ENCODE results near the gene SAMD11. TPM values are rescaled to one million over a fixed set of nuclear protein-coding genes. Genes with fewer than 3 reads are reported as not detected.

The SAMD11 gene
- total RNA-seq, 4 donors from 2014 or later: 2.2 to 26.9 (median 3.0) TPM; not detected in 1

- H3K36me3 ChIP-seq: peaks cover 0 to 21% (median 5%) of the 10 kb centered on the region in 4 donors
- 92% methylated on average over 7 of the region's 15 CpGs; no CpG with 5 or more reads in 1 of the 2 donors for WGBS, 2 donors (ENCODE audit: low coverage in 1 of 2)
- H3K9me3 ChIP-seq: no peaks in the 10 kb centered on the region
- in situ Hi-C loops (cut with MboI; ENCODE audit: low pct_ligation_motif_present in 1 of 4, low pct_unique_long_range_greater_than_20kb in 1 of 4, low sequenced_read_pairs in 3 of 4) (no loop called here), intact Hi-C loops (cut with DNase I; ENCODE audit: low total_unique reads) (no loop called here)
- peaks cover 9% of the 10 kb centered on the region for H3K27me3 ChIP-seq
- no peak overlapping the region for H3K27ac ChIP-seq
- no peak overlapping the region for H3K4me3 ChIP-seq
- DNase-seq: no peak
- TF ChIP-seq POLR2AphosphoS5 (IDR thresholded peaks at IDR 0.05) (no peak), POLR2A (IDR thresholded peaks at IDR 0.05) (no peak), EP300 (IDR thresholded peaks at IDR 0.05; ENCODE audit: low read depth) (no peak)
- TF ChIP-seq, protein P1, sequence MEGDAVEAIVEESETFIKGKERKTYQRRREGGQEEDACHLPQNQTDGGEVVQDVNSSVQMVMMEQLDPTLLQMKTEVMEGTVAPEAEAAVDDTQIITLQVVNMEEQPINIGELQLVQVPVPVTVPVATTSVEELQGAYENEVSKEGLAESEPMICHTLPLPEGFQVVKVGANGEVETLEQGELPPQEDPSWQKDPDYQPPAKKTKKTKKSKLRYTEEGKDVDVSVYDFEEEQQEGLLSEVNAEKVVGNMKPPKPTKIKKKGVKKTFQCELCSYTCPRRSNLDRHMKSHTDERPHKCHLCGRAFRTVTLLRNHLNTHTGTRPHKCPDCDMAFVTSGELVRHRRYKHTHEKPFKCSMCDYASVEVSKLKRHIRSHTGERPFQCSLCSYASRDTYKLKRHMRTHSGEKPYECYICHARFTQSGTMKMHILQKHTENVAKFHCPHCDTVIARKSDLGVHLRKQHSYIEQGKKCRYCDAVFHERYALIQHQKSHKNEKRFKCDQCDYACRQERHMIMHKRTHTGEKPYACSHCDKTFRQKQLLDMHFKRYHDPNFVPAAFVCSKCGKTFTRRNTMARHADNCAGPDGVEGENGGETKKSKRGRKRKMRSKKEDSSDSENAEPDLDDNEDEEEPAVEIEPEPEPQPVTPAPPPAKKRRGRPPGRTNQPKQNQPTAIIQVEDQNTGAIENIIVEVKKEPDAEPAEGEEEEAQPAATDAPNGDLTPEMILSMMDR (IDR thresholded peaks at IDR 0.05): no peak
- peaks cover 0 to 7% (median 3%) of the 10 kb centered on the region in 4 donors for H3K4me1 ChIP-seq
Measured at GRCh38 chr1:947958-948357, 24.2 kb downstream of the SAMD11 start.

DNA sequence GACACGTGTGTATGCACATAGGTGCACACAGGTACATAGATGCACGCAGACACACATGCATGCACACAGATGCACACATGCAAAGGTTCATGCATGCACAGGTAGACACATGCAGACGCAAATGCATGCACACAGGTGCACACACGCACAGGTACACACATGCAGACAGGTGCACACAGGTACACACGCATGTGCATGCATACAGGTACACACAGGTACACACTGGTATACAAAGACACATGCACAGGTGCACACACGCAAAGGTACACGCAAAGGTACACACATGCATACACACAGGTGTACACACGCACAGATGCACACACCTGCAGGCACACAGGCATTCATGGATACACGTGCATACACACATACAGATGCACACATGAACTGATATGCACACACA lies 26.5 kb downstream of the SAMD11 start:
- H3K27ac ChIP-seq: no peak overlapping the region
- peaks cover 0 to 41% (median 15%) of the 10 kb centered on the region in 4 donors for H3K36me3 ChIP-seq
- no peaks in the 10 kb centered on the region for H3K4me1 ChIP-seq
- H3K9me3 ChIP-seq: no peaks in the 10 kb centered on the region
- 93 to 100% methylated on average over 7 to 9 of the region's 9 CpGs for WGBS, 2 donors (ENCODE audit: low coverage in 1 of 2)
- H3K4me3 ChIP-seq: no peak overlapping the region
- in situ Hi-C loops (cut with MboI; ENCODE audit: low pct_ligation_motif_present in 1 of 4, low pct_unique_long_range_greater_than_20kb in 1 of 4, low sequenced_read_pairs in 3 of 4): no loop called here
- no peaks in the 10 kb centered on the region for H3K27me3 ChIP-seq
- intact Hi-C loops (cut with DNase I; ENCODE audit: low total_unique reads): no loop called here
- no peak for DNase-seq
- no peak for TF ChIP-seq POLR2AphosphoS5 (IDR thresholded peaks at IDR 0.05)
- TF ChIP-seq EP300 (IDR thresholded peaks at IDR 0.05; ENCODE audit: low read depth): no peak
- TF ChIP-seq POLR2A (IDR thresholded peaks at IDR 0.05): no peak
- TF ChIP-seq, protein P1 (IDR thresholded peaks at IDR 0.05): no peak

- 89 to 90% methylated on average over 3 to 23 of the region's 23 CpGs for WGBS, 2 donors (ENCODE audit: low coverage in 1 of 2)
Measured at GRCh38 chr1:950881-951280, 27.2 kb downstream of the SAMD11 start.

GRCh38 chr1:951364-951763 lies 27.6 kb downstream of the SAMD11 start:
- no peak overlapping the region for H3K4me3 ChIP-seq
- peaks cover 0 to 43% (median 18%) of the 10 kb centered on the region in 4 donors for H3K36me3 ChIP-seq
- intact Hi-C loops (cut with DNase I; ENCODE audit: low total_unique reads) (no loop called here), in situ Hi-C loops (cut with MboI; ENCODE audit: low pct_ligation_motif_present in 1 of 4, low pct_unique_long_range_greater_than_20kb in 1 of 4, low sequenced_read_pairs in 3 of 4) (no loop called here)
- no peaks in the 10 kb centered on the region for H3K9me3 ChIP-seq
- TF ChIP-seq POLR2AphosphoS5 (IDR thresholded peaks at IDR 0.05): no peak
- 77 to 80% methylated on average over 1 to 6 of the region's 6 CpGs for WGBS, 2 donors (ENCODE audit: low coverage in 1 of 2)
- no peaks in the 10 kb centered on the region for H3K4me1 ChIP-seq
- H3K27me3 ChIP-seq: no peaks in the 10 kb centered on the region
- no peak overlapping the region for H3K27ac ChIP-seq
- DNase-seq: no peak

More at GRCh38 chr1:950881-951280, 27.2 kb downstream of the SAMD11 start:
- Histone ChIP-seq H3K27me3 (no peaks in the 10 kb centered on the region), H3K4me3 (no peak overlapping the region), H3K36me3 (peaks cover 0 to 46% (median 16%) of the 10 kb centered on the region in 4 donors), H3K9me3 (no peaks in the 10 kb centered on the region), H3K27ac (no peak overlapping the region), H3K4me1 (no peaks in the 10 kb centered on the region)
- TF ChIP-seq EP300 (IDR thresholded peaks at IDR 0.05; ENCODE audit: low read depth) (no peak), POLR2A (IDR thresholded peaks at IDR 0.05) (no peak), POLR2AphosphoS5 (IDR thresholded peaks at IDR 0.05) (no peak)
- TF ChIP-seq, protein P1 (IDR thresholded peaks at IDR 0.05): no peak
- in situ Hi-C loops (cut with MboI; ENCODE audit: low pct_ligation_motif_present in 1 of 4, low pct_unique_long_range_greater_than_20kb in 1 of 4, low sequenced_read_pairs in 3 of 4) (no loop called here), intact Hi-C loops (cut with DNase I; ENCODE audit: low total_unique reads) (no loop called here)
- no peak for DNase-seq

DNA sequence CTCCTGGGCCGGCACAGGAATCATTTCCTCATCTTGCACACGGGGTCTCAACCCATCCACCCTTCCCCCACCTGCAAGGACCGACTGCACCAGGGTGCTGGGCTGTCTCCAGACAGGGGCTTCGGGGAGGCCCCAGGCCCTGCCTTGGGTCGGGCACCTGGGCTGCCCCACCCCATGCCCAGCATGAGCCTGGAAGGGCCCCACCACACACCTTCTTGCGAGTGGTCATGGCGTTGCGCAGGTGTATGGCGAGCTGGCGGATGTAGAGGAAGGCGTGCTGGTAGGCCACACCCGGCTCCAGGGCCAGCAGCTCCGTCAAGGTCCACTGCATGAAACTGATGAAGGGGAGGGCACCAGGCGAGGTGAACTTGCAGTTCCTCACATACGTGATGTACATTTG lies 28.5 kb downstream of the SAMD11 start:
- Histone ChIP-seq H3K4me3 (no peak overlapping the region), H3K27ac (no peak overlapping the region), H3K4me1 (peaks cover 0 to 3% (median 0%) of the 10 kb centered on the region in 4 donors), H3K36me3 (peaks cover 0 to 42% (median 18%) of the 10 kb centered on the region in 4 donors), H3K9me3 (no peaks in the 10 kb centered on the region), H3K27me3 (no peaks in the 10 kb centered on the region)
- 88% methylated on average over 14 of the region's 15 CpGs; no CpG with 5 or more reads in 1 of the 2 donors for WGBS, 2 donors (ENCODE audit: low coverage in 1 of 2)
- intact Hi-C loops (cut with DNase I; ENCODE audit: low total_unique reads) (no loop called here), in situ Hi-C loops (cut with MboI; ENCODE audit: low pct_ligation_motif_present in 1 of 4, low pct_unique_long_range_greater_than_20kb in 1 of 4, low sequenced_read_pairs in 3 of 4) (no loop called here)
- TF ChIP-seq POLR2AphosphoS5 (IDR thresholded peaks at IDR 0.05): no peak
- no peak for TF ChIP-seq POLR2A (IDR thresholded peaks at IDR 0.05)
- TF ChIP-seq, protein P1 (IDR thresholded peaks at IDR 0.05): no peak
- TF ChIP-seq EP300 (IDR thresholded peaks at IDR 0.05; ENCODE audit: low read depth): no peak
- DNase-seq: no peak

All from transverse colon (tissue), 4 donors.